Measurements from ENCODE around the gene AMBRA1.

GRCh38 chr11:46472662-46472994 is 121.2 kb downstream of the AMBRA1 start:
- TF ChIP-seq EZH2 (IDR thresholded peaks at IDR 0.05; ENCODE audit: insufficient read depth, low read length) (no peak), CTCF (IDR thresholded peaks at IDR 0.05; ENCODE audit: insufficient read depth, low read depth, low read length) (no peak)
